HG03060 (cell line): Measurements from ENCODE around the gene TEX26.

Experiments used
- ATAC-seq: cut with Tn5 transposase; IDR thresholded peaks from one replicate; pipeline ENCODE4 v1.9.1; 2021; ENCODE audit warnings: low read depth, moderate number of reproducible peaks; ENCODE audit not compliant: unreplicated experiment

Gene TEX26

GRCh38 chr13:30974350-30974749 is 41.9 kb downstream of the TEX26 start:
- no peak for ATAC-seq

DNA sequence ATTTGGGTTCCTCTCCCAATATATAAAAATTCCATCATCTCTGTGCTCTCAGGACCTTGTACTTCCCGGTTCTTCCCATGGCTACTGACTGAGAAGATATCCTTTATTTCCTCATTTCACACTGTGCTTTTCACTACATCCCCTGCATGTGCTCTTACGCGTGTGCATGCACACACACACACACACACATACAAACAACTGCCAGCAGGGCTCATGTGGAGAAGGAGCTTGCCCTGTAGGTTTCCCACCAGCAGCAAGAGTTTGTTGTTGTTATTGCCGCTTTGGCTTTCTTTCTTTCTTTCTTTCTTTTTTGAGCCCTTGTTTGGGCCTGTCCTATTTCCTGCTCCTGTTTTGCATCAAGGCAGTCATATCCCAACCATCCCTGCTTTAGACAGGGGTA is 43.6 kb downstream of the TEX26 start:
- ATAC-seq = no peak

- ATAC-seq = no peak
Observed at GRCh38 chr13:30978981-30979956, 46.8 kb downstream of the TEX26 start.

GRCh38 chr13:30982506-30982905 is 50.0 kb downstream of the TEX26 start:
- ATAC-seq = no peak

DNA sequence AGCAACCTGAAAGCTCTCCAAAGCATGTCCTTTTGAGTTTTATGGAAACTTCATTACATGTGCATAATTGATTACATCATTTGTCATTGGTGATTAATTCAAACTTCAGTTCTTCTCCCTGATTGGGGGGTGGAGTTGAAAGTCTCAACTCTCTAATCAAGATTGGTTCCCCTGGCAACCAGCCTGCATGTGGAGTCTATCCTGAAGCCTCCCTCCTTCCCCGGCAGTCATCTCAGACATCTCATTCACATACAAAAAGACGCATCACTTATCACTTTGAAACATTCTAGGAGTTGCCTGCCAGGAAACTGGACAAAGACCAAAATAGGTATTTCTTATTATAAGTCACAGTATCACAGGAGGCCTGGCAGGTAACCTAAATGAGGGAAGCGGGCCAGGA is 50.5 kb downstream of the TEX26 start:
- ATAC-seq = no peak

- no peak for ATAC-seq
Observed at GRCh38 chr13:30983431-30983830, 51.0 kb downstream of the TEX26 start.

GRCh38 chr13:30984620-30985019 is 52.2 kb downstream of the TEX26 start:
- ATAC-seq = no peak

- no peak for ATAC-seq
Observed at GRCh38 chr13:30985637-30986205, 53.3 kb downstream of the TEX26 start.

DNA sequence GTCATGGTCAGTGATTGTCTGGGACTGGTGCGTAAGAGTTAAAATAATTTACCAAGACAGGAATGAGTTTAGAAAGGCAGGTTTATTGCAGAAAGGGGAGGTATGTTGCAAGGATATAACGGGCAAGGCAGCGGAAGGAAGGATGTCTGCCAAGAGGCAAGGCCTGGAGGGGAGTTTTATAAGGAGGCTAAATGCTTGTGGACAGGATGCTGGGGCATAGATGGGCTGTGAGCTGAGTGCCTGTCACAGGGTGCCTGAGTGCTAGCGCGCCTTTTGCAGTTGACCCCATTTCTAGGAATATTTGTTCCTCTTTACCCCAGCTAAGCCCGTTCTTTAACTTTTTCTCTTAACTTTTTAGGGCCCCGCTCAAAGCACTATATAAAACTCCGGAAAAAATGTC is 58.7 kb downstream of the TEX26 start:
- ATAC-seq = no peak

GRCh38 chr13:30991922-30992321 is 59.5 kb downstream of the TEX26 start:
- ATAC-seq = no peak

- no peak for ATAC-seq
Observed at GRCh38 chr13:30995331-30995730, 62.9 kb downstream of the TEX26 start.

- ATAC-seq = no peak
Observed at GRCh38 chr13:30997697-30998096, 65.2 kb downstream of the TEX26 start.

- ATAC-seq = no peak
Observed at GRCh38 chr13:30998136-30999088, 66.0 kb downstream of the TEX26 start.

DNA sequence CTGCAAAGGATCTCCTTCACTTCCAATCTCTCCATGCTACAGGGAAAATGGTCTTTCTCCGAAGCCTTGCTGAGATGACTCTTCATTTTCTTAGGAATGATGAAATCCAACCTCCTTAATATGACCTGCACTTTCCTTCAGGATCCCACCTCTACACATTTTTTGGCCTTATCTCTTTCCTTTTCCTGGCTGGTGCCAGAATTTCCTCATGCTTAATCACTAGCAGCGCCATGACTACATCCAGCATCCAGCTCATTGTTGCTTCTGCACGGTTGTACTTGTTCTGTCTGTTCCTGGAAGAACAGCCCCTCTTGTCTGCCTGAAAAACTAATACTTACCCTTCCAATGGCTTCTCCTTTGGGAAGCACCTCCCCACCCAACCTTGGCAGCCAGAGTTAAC is 68.4 kb downstream of the TEX26 start:
- ATAC-seq = no peak

DNA sequence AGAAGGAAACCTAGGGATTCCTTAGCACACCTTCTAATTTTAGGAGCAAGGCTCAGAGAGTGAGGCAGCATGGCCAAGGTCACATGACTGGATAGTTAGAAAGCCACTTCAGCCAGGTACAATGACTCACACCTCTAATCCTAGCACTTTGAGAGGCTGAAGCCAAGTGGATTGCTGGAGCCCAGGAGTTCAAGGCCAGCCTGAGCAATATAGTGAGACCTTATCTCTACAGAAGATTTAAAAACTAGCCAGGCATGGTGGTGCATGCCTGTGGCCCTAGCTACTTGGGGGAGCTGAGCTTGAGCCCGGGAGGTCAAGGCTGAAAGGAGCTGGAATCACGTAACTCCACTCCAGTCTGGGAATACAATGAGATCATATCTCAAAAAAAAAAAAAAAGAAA is 69.2 kb downstream of the TEX26 start:
- ATAC-seq = no peak

GRCh38 chr13:31005066-31005465 is 72.6 kb downstream of the TEX26 start:
- no peak for ATAC-seq

DNA sequence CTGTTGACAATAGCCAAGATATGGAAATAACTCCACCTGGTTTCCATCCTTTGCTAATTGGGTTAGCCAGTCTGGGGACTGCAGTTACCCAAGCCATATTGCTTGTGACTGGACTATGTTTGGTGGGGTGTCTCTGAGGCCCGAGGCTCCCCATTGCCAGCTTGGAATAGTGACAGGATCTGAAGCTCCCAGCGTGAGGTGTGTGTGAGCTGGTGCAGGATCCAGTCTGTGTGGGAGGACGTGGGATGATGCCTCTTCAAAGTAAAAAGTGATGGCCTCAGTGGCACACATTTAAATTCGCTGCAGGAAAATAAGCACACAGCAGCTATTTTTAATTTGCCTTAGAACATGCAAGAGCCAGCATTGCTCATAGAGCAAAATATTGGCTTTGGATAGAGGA is 75.0 kb downstream of the TEX26 start:
- ATAC-seq = no peak

DNA sequence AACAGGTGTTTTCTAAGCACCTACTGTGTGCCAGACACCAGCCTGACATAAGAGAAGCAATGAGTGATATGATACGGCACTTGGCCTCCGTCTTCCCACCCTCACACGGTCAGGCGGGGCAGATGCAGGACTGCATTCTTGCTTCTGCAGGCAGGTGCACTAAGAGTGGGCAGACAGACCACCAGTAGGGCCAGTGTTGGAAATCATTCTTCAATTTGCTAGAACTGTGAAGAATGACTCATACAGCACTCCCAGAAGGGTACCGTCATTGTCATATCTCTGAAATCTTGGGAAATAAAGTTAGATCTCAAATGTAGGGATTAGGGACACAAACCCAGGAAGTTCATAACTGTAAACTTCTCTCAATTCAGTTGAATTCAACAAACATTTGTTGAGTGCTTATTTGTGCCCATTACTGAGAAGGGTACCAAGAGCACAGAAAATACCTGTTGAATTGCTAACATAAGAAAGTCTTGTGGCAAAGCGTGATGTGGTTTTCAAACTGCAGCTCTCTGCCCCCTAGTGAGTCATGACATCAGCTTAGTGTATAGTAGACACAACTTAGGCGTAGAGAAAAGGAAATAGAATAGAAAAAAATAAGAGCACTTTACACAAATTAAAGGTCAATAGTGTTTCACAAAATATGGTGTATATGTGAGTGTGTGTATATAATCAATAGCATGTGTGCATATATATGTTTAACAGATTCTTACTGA is 76.1 kb downstream of the TEX26 start:
- no peak for ATAC-seq

DNA sequence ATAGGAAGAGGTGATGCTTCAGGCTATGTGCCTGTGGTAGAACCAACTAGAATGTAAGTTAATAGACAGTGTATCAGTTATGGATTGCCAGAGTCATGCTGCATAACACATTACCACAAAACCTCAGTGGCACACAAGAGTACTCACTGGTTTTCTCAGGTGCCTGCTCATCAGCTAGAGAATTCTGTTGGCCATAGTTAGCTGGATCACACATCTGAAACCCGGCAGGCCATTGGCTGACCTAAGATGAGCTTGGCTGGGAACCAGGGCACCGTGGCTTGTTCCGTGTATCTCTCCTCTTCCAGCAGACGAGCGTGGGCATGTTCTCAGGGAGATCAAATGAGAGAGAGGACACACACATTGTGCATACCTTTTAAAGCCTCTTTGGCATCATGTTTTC is 76.7 kb downstream of the TEX26 start:
- ATAC-seq = no peak

DNA sequence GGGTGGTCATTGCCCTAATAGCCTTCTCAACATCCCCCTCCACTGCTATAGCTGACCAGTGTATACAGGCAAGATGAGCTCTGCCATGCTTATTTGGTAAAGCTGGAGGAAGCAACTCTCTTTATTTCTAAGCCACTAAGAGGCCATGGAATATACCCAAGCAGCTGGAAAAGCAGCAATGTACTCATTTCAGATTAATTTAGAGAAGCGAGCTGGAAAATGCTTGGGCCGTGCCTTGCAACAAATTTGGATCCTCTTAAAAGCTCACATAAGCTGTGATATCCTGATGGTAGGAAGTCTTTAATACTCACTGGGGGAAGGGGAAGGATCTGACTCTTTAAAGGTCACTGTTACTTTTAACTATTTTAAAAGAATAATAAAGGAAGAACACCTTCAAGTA is 77.8 kb downstream of the TEX26 start:
- no peak for ATAC-seq
